WTC11 (cell line): ENCODE results near the gene GNS.

Experiments used
- ATF2 ChIP-seq: sonication (generic); formaldehyde crosslinking; IDR thresholded peaks from 2 replicates; pipeline ENCODE4 v1.8.1; 2022; ENCODE audit warnings: low read depth, missing genetic modification reagents, borderline replicate concordance
- CBFB ChIP-seq: sonication (generic); formaldehyde crosslinking; IDR thresholded peaks from 2 replicates; pipeline ENCODE4 v1.8.1; 2022; ENCODE audit warnings: mild to moderate bottlenecking, low read depth, missing genetic modification reagents
- CREB1 ChIP-seq: sonication (generic); formaldehyde crosslinking; IDR thresholded peaks from 2 replicates; pipeline ENCODE4 v1.8.0; 2023; ENCODE audit warnings: mild to moderate bottlenecking, missing genetic modification reagents
- CTCF ChIP-seq: fragments of 200-600 bp; IDR thresholded peaks from 2 replicates; pipeline ENCODE4 v1.8.0; 2022; ENCODE audit warnings: antibody characterized with exemption
- ERG ChIP-seq: fragments of 250-450 bp; sonication (Bioruptor Pico); IDR thresholded peaks from 2 replicates; pipeline ENCODE4 v1.8.0; 2021; ENCODE audit warnings: mild to moderate bottlenecking
- ESRRA ChIP-seq: sonication (generic); formaldehyde crosslinking; IDR thresholded peaks from 2 replicates; pipeline ENCODE4 v1.8.1; 2022; ENCODE audit warnings: mild to moderate bottlenecking, missing genetic modification reagents, borderline replicate concordance
- FOXJ3 ChIP-seq: sonication (generic); formaldehyde crosslinking; IDR thresholded peaks from 2 replicates; pipeline ENCODE4 v1.9.0; 2021; ENCODE audit warnings: missing genetic modification reagents, mild to moderate bottlenecking, borderline replicate concordance
- IRF1 ChIP-seq: sonication (generic); formaldehyde crosslinking; IDR thresholded peaks from 2 replicates; pipeline ENCODE4 v1.8.0; 2023; ENCODE audit warnings: missing genetic modification reagents
- JUN ChIP-seq: sonication (generic); formaldehyde crosslinking; IDR thresholded peaks from 2 replicates; pipeline ENCODE4 v1.8.0; 2023; ENCODE audit warnings: mild to moderate bottlenecking, missing genetic modification reagents
- MAX ChIP-seq: sonication (generic); formaldehyde crosslinking; IDR thresholded peaks from 2 replicates; pipeline ENCODE4 v1.8.0; 2022; ENCODE audit warnings: mild to moderate bottlenecking, missing genetic modification reagents
- NR1H2 ChIP-seq: sonication (generic); formaldehyde crosslinking; IDR thresholded peaks from 2 replicates; pipeline ENCODE4 v1.9.0; 2021; ENCODE audit warnings: mild to moderate bottlenecking, moderate library complexity, missing genetic modification reagents
- NR2C2 ChIP-seq: sonication (generic); formaldehyde crosslinking; IDR thresholded peaks from 2 replicates; pipeline ENCODE4 v1.8.0; 2022; ENCODE audit warnings: mild to moderate bottlenecking, missing genetic modification reagents
- TP53 ChIP-seq: sonication (generic); formaldehyde crosslinking; IDR thresholded peaks from 2 replicates; pipeline ENCODE4 v1.8.1; 2023; ENCODE audit warnings: mild to moderate bottlenecking, missing genetic modification reagents
- ZNF512 ChIP-seq: sonication (generic); formaldehyde crosslinking; IDR thresholded peaks from 2 replicates; pipeline ENCODE4 v1.8.1; 2022; ENCODE audit warnings: missing genetic modification reagents, borderline replicate concordance

GRCh38 chr12:64808110-64808509 lies 48.9 kb upstream of the GNS start:
- TF ChIP-seq CTCF (no peak), MAX (CRISPR knock-in tag) (no peak), CBFB (CRISPR knock-in tag) (no peak), ATF2 (CRISPR knock-in tag) (no peak), JUN (CRISPR knock-in tag) (no peak), NR1H2 (CRISPR knock-in tag) (no peak), ZNF512 (no peak), FOXJ3 (CRISPR knock-in tag) (no peak), CREB1 (CRISPR knock-in tag) (no peak), NR2C2 (CRISPR knock-in tag) (no peak), IRF1 (CRISPR knock-in tag) (no peak), ERG (CRISPR knock-in tag) (no peak), ESRRA (CRISPR knock-in tag) (no peak), TP53 (CRISPR knock-in tag) (no peak)
